ENCODE results near the gene PAWR.

The PAWR gene

GRCh38 chr12:79662046-79662811 is 28.5 kb downstream of the PAWR start (continued):
- TF ChIP-seq ZC3H10 (CRISPR knock-in tag; IDR thresholded peaks at IDR 0.05), result no peak

GRCh38 chr12:79661629-79662028 is 29.1 kb downstream of the PAWR start:
- TF ChIP-seq BACH2 (CRISPR knock-in tag; IDR thresholded peaks at IDR 0.05; ENCODE audit: borderline replicate concordance) (no peak), RARB (CRISPR knock-in tag; IDR thresholded peaks at IDR 0.05) (no peak), ZFP30 (CRISPR knock-in tag; IDR thresholded peaks at IDR 0.05) (no peak)
- ATAC-seq, result no peak

GRCh38 chr12:79659961-79660431 is 30.8 kb downstream of the PAWR start:
- TF ChIP-seq CSDC2 (CRISPR knock-in tag; IDR thresholded peaks at IDR 0.05) (no peak), TOX (CRISPR knock-in tag; IDR thresholded peaks at IDR 0.05; ENCODE audit: borderline replicate concordance) (no peak), BACH2 (CRISPR knock-in tag; IDR thresholded peaks at IDR 0.05; ENCODE audit: borderline replicate concordance) (no peak), ZNF70 (CRISPR knock-in tag; IDR thresholded peaks at IDR 0.05) (no peak), ZNF8 (CRISPR knock-in tag; IDR thresholded peaks at IDR 0.05) (no peak), ARNTL (CRISPR knock-in tag; IDR thresholded peaks at IDR 0.05; ENCODE audit: borderline replicate concordance, low read depth) (no peak), ISL1 (CRISPR knock-in tag; IDR thresholded peaks at IDR 0.05) (no peak), SNAI2 (CRISPR knock-in tag; IDR thresholded peaks at IDR 0.05) (no peak)
- no peak for ATAC-seq

GRCh38 chr12:79658221-79658620 is 32.5 kb downstream of the PAWR start:
- ATAC-seq, result no peak
- TF ChIP-seq ESRRG (CRISPR knock-in tag; IDR thresholded peaks at IDR 0.05) (no peak), POU6F1 (CRISPR knock-in tag; IDR thresholded peaks at IDR 0.05; ENCODE audit: borderline replicate concordance, low read depth) (no peak), ZNF8 (CRISPR knock-in tag; IDR thresholded peaks at IDR 0.05) (no peak), CREB5 (CRISPR knock-in tag; IDR thresholded peaks at IDR 0.05; ENCODE audit: low read depth) (no peak), ISL1 (CRISPR knock-in tag; IDR thresholded peaks at IDR 0.05) (no peak), TOX (CRISPR knock-in tag; IDR thresholded peaks at IDR 0.05; ENCODE audit: borderline replicate concordance) (no peak), ZFP3 (CRISPR knock-in tag; IDR thresholded peaks at IDR 0.05) (no peak), ZC3H10 (CRISPR knock-in tag; IDR thresholded peaks at IDR 0.05) (no peak), TSHZ2 (CRISPR knock-in tag; IDR thresholded peaks at IDR 0.05) (no peak), OSR1 (CRISPR knock-in tag; IDR thresholded peaks at IDR 0.05) (no peak), GLIS3 (CRISPR knock-in tag; IDR thresholded peaks at IDR 0.05) (no peak), ZFP30 (CRISPR knock-in tag; IDR thresholded peaks at IDR 0.05) (no peak), PATZ1 (CRISPR knock-in tag; IDR thresholded peaks at IDR 0.05; ENCODE audit: borderline replicate concordance) (no peak), ZNF565 (CRISPR knock-in tag; conservative IDR thresholded peaks at IDR 0.05; ENCODE audit: low read depth) (no peak), ZNF70 (CRISPR knock-in tag; IDR thresholded peaks at IDR 0.05) (no peak), PPARA (CRISPR knock-in tag; IDR thresholded peaks at IDR 0.05; ENCODE audit: borderline replicate concordance) (no peak), ARNTL (CRISPR knock-in tag; IDR thresholded peaks at IDR 0.05; ENCODE audit: borderline replicate concordance, low read depth) (no peak), CSDC2 (CRISPR knock-in tag; IDR thresholded peaks at IDR 0.05) (no peak)
